Brain microvascular endothelial cell (primary cell): Measurements from ENCODE around the gene OR5K3.
"Not testable (repeated sequence)": the region's sequence is repeated elsewhere in the genome, so short reads cannot be mapped to it uniquely, and the experiment has no call there.

Experiments
- DNase-seq: peaks from one replicate; pipeline ENCODE4 v3.0.0-alpha.2; 2020
- H3K27ac ChIP-seq: fragments of 250-450 bp; sonication (Bioruptor Pico); 2 replicates; pipeline ENCODE4 v1.5.1; 2020; ENCODE audit warnings: mild to moderate bottlenecking, moderate library complexity
- H3K27me3 ChIP-seq: fragments of 250-450 bp; sonication (Bioruptor Pico); replicated peaks from 2 replicates; pipeline ENCODE4 v1.5.1; 2020; ENCODE audit warnings: mild to moderate bottlenecking
- H3K36me3 ChIP-seq: fragments of 250-450 bp; sonication (Bioruptor Pico); replicated peaks from 2 replicates; pipeline ENCODE4 v1.5.1; 2020; ENCODE audit warnings: mild to moderate bottlenecking
- H3K4me3 ChIP-seq: 2 replicates; pipeline ENCODE4 v1.5.1; 2011; ENCODE audit warnings: low read depth, mild to moderate bottlenecking, control low read depth, low read length, moderate library complexity
- in situ Hi-C: cut with HindIII; loops from 2 replicates; pipeline ENCODE4 v1.10.0; 2017; ENCODE audit warnings: low sequenced_read_pairs, low pct_ligation_motif_present
- TF ChIP-seq, protein P1 (sequence below): IDR thresholded peaks from 2 replicates; pipeline ENCODE4 v1.5.1; 2011; ENCODE audit warnings: low read depth, mild to moderate bottlenecking, moderate library complexity, low read length, control low read depth, inconsistent platforms; ENCODE audit errors: missing control alignments

Gene OR5K3

DNA sequence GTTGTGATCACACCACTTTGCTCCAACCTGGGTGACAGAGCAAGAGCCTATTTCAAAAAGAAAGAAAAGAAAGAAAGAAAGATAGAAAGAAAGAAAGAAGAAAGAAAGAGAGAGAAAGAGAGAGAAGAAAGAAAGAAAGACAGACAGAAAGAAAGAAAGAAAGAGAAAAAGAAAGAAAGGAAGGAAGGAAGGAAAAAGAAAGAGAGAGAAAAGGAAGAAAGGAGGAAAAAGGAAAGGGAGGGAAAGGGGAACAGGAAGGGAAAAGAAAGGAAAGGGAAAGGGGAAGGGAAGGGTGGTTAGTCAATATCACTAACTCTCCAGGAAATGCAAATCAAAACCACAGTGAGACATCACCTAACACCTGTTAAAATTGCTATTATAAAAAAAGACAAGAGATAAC, 18.6 kb upstream of the OR5K3 start:
- H3K36me3 ChIP-seq: no peaks in the 10 kb centered on the region
- in situ Hi-C loops: no loop called here
- TF ChIP-seq, protein P1, sequence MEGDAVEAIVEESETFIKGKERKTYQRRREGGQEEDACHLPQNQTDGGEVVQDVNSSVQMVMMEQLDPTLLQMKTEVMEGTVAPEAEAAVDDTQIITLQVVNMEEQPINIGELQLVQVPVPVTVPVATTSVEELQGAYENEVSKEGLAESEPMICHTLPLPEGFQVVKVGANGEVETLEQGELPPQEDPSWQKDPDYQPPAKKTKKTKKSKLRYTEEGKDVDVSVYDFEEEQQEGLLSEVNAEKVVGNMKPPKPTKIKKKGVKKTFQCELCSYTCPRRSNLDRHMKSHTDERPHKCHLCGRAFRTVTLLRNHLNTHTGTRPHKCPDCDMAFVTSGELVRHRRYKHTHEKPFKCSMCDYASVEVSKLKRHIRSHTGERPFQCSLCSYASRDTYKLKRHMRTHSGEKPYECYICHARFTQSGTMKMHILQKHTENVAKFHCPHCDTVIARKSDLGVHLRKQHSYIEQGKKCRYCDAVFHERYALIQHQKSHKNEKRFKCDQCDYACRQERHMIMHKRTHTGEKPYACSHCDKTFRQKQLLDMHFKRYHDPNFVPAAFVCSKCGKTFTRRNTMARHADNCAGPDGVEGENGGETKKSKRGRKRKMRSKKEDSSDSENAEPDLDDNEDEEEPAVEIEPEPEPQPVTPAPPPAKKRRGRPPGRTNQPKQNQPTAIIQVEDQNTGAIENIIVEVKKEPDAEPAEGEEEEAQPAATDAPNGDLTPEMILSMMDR: no peak
- H3K4me3 ChIP-seq: no peak overlapping the region
- no peak for DNase-seq
- no peak overlapping the region for H3K27ac ChIP-seq
- no peaks in the 10 kb centered on the region for H3K27me3 ChIP-seq

DNA sequence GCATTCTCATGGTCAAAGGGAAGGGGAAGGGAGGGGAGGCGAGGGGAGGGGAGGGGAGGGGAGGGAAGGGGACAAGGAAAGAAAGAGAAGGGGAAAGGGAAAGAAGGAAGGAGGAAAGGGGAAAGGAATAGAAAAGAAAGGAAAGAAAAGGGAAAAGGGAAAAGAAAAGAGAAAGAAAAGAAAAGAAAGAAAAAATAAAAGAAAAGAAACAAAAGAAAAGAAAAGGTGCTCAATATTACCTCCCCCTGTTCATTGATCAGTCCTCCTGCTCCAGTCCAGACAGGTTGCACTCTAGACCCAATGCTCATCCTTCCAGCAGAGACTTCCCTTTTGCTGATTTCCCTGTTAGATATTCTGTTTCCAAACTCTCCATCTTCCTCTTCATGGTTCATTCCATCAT, 18.0 kb upstream of the OR5K3 start:
- Histone ChIP-seq H3K36me3 (no peaks in the 10 kb centered on the region), H3K27ac (no peak overlapping the region), H3K4me3 (no peak overlapping the region), H3K27me3 (no peaks in the 10 kb centered on the region)
- TF ChIP-seq, protein P1: no peak
- DNase-seq: no peak
- in situ Hi-C loops: no loop called here

DNA sequence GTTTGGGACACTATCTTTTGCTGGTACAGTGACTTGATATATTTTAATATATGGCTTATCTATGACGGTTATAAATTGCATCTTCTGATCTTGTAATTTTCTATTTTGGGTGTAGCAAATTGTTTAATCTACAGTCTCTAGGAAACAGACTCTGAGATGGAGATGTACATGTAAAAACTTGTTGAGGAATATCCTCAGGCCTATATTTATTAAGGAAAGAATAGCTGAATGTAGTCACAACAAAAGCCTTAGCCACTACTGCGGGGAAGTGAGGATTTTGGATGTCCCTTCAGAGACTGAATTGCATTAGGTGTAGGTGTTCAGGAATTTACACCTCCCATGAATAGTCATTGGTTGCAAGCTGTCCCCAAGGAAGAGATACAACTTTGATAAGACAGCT, 13.8 kb upstream of the OR5K3 start:
- in situ Hi-C loops: no loop called here
- no peak for DNase-seq
- H3K4me3 ChIP-seq: no peak overlapping the region
- H3K27me3 ChIP-seq: no peaks in the 10 kb centered on the region
- TF ChIP-seq, protein P1: no peak
- H3K36me3 ChIP-seq: no peaks in the 10 kb centered on the region
- no peak overlapping the region for H3K27ac ChIP-seq

DNA sequence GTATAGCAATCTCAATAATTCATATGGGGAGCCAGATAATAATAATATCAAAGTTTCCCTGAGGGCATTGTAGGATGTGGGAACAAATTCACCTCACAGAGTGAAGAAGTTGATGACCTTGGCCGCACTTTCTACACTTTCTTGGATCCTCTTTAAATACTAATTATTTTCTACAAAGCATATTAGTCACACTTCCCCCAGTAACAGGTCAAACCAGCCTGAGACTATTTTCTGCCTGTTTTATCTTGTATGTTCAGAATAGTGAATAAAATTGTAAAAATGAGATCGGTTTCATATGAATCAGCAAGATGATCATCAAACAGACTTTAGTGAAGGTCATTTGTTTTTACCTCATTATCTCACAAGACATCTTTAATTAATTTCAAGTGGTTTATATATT, 2.3 kb upstream of the OR5K3 start:
- no peaks in the 10 kb centered on the region for H3K36me3 ChIP-seq
- TF ChIP-seq, protein P1: no peak
- H3K27ac ChIP-seq: no peak overlapping the region
- no peaks in the 10 kb centered on the region for H3K27me3 ChIP-seq
- in situ Hi-C loops: no loop called here
- no peak overlapping the region for H3K4me3 ChIP-seq
- no peak for DNase-seq

DNA sequence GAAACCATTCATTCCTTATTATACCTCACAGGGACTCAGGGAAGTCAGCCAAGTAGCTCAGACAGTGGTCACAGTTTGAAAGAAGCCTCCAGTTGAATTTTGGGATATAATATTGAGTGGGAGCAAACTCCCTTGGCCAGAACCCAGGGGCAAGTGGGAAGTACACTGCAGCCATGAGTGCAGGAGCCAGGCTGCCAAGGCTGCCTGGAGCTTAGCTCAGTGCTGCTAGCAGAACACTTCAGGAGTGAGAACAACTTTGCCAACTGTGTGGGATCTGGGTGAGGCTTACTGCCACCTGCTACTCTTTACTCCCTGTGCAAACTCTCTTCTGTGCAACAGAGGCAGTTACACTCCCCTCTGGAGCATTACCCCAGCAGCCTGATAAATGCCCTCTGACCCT, 4.6 kb downstream of the OR5K3 start:
- in situ Hi-C loops: no loop called here
- DNase-seq: no peak
- Histone ChIP-seq H3K4me3 (no peak overlapping the region), H3K27ac (no peak overlapping the region), H3K27me3 (no peaks in the 10 kb centered on the region), H3K36me3 (no peaks in the 10 kb centered on the region)
- TF ChIP-seq, protein P1: no peak

DNA sequence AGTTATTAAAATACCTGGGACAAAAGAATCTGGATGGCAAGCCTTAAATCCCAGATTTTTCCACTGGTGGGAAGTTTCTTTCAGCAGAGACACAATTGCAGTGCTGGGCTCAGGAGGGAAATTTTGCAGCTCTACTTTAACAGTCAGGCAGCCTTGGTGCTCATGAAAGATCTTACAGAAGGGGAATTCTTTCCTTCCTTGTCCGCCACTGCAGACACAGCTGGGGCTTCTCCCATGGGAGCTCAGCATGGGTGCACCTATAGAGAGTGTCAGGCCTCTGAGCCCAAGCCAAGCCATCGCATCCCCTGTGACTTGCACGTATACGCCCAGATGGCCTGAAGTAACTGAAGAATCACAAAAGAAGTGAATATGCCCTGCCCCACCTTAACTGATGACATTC, 6.0 kb downstream of the OR5K3 start:
- H3K27ac ChIP-seq, DNase-seq, H3K4me3 ChIP-seq, H3K27me3 ChIP-seq, in situ Hi-C loops, H3K36me3 ChIP-seq: not testable (repeated sequence)
